ENCODE data around the gene ZNF800.

DNA sequence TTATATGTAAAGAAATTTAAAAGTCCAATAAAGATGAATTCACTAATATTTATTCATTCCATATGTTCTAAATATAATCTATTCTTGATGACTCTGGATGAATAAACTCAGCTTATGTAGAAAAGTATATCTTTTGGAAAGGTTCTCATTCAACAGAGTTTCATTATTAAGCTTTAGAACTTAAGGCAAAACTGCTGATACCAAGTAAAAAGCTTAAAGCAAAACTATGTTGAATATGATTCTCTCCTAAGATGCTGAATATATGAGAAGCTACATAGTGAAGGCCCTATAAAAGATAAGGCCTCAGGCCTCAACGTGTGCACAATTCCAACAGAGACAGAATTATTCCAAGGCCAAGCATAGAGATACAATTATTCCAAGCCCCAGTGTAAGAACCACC lies 30.8 kb downstream of the ZNF800 start:
- no peak for TF ChIP-seq CTCF (conservative IDR thresholded peaks at IDR 0.05)
- TF ChIP-seq EZH2 (IDR thresholded peaks at IDR 0.05; ENCODE audit: low read depth): no peak

All from PC-9 (cell line).